ENCODE measurements around the gene SF3B5. TPM values are rescaled to one million over a fixed set of nuclear protein-coding genes. Genes with fewer than 3 reads are reported as not detected.
A peak's percentile ranks its signal among the peaks of the same experiment; 100 is the strongest.

SF3B5 gene
- total RNA-seq, 1 donor from 2014 or later, result 200 TPM

- no peak for DNase-seq (ENCODE audit: low read depth)
- TF ChIP-seq CTCF (conservative IDR thresholded peaks at IDR 0.05; ENCODE audit: low read depth, low read length), result no peak
- no peak overlapping the region for H3K4me3 ChIP-seq (ENCODE audit: low read depth, low read length)
Measured at GRCh38 chr6:144066255-144066654, 29.1 kb downstream of the SF3B5 start.

DNA sequence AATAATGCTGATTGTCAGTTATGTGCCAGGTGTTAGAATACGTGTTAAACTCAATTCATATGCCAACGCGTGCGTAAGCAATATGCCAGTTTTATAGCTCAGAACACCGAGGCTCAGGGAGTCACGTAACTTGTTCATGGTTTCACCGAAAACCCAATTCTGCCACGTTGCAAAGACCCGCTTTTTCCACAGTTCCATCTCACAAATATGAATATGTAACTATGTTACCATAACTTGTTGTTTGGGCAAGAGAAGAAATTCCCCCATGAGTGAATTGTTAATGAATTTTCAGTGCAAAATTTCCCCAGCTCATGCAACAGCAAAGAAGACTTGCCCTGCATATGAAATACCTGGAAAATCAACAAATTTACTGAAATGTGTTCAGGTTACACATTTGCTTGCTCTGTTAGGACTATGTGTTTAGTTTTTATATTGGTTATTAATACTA lies 30.1 kb downstream of the SF3B5 start:
- peak overlapping the region; percentile 66 for H3K4me3 ChIP-seq (ENCODE audit: low read depth, low read length)
- DNase-seq (ENCODE audit: low read depth), result no peak
- TF ChIP-seq CTCF (conservative IDR thresholded peaks at IDR 0.05; ENCODE audit: low read depth, low read length), result no peak

- TF ChIP-seq CTCF (conservative IDR thresholded peaks at IDR 0.05; ENCODE audit: low read depth, low read length), result no peak
- H3K4me3 ChIP-seq (ENCODE audit: low read depth, low read length), result peak overlapping the region; percentile 66
- no peak for DNase-seq (ENCODE audit: low read depth)
Measured at GRCh38 chr6:144064402-144065212, 30.8 kb downstream of the SF3B5 start.

GRCh38 chr6:144063744-144064401 lies 31.5 kb downstream of the SF3B5 start:
- peak overlapping the region; percentile 66 for H3K4me3 ChIP-seq (ENCODE audit: low read depth, low read length)
- TF ChIP-seq CTCF (conservative IDR thresholded peaks at IDR 0.05; ENCODE audit: low read depth, low read length), result peak; percentile 22
- DNase-seq (ENCODE audit: low read depth), result no peak

DNA sequence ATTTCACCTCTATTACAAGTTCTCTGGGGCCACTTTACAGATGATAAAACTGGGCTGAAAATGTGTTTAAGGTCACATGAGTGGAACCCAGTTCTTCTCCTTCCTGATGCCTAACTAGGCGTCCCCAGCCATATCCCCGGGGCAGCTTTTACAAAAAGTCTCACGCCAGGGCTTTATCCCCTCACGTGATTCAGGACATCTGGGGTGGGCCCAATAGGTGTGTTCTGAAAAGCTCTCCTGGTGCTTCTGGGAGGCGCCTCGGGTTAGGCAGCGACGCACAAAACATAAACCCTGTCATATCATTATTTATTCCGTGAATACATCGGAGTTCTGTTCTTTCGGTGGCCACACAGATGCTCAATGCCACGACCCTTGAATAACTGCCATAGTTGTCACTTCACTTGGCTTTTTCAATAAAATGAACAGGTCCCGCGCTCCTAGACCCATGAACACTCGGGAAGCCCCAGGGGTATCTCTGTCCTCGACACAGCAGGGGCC lies 32.1 kb downstream of the SF3B5 start:
- TF ChIP-seq CTCF (conservative IDR thresholded peaks at IDR 0.05; ENCODE audit: low read depth, low read length), result no peak
- no peak for DNase-seq (ENCODE audit: low read depth)

DNA sequence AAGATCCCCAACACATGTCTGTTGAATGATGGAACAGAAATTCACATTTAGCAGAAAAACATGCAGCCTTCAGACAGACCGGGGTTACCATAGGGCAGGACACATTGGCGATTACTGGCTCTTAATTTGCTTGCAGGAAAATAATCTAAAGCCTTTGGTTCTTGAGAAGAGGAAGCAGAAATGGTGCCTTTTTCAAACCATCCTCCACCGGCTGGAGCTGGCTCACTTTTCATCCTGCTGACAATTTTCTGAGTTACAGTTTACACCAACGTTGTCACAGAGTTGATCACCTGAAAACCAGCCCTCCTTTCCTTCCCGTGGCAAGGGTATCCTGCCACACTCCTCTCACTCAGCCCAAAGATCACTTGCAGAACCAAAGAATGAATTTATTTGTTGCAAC lies 32.6 kb downstream of the SF3B5 start:
- DNase-seq (ENCODE audit: low read depth), result no peak
- H3K4me3 ChIP-seq (ENCODE audit: low read depth, low read length), result no peak overlapping the region
- TF ChIP-seq CTCF (conservative IDR thresholded peaks at IDR 0.05; ENCODE audit: low read depth, low read length), result no peak

More for the DNA sequence above, 32.1 kb downstream of the SF3B5 start:
- peak overlapping the region; percentile 66 for H3K4me3 ChIP-seq (ENCODE audit: low read depth, low read length)

All from epithelial cell of proximal tubule (primary cell).